ENCODE results near the gene BCKDK.
A peak's percentile ranks its signal among the peaks of the same experiment; 100 is the strongest.

The BCKDK gene

DNA sequence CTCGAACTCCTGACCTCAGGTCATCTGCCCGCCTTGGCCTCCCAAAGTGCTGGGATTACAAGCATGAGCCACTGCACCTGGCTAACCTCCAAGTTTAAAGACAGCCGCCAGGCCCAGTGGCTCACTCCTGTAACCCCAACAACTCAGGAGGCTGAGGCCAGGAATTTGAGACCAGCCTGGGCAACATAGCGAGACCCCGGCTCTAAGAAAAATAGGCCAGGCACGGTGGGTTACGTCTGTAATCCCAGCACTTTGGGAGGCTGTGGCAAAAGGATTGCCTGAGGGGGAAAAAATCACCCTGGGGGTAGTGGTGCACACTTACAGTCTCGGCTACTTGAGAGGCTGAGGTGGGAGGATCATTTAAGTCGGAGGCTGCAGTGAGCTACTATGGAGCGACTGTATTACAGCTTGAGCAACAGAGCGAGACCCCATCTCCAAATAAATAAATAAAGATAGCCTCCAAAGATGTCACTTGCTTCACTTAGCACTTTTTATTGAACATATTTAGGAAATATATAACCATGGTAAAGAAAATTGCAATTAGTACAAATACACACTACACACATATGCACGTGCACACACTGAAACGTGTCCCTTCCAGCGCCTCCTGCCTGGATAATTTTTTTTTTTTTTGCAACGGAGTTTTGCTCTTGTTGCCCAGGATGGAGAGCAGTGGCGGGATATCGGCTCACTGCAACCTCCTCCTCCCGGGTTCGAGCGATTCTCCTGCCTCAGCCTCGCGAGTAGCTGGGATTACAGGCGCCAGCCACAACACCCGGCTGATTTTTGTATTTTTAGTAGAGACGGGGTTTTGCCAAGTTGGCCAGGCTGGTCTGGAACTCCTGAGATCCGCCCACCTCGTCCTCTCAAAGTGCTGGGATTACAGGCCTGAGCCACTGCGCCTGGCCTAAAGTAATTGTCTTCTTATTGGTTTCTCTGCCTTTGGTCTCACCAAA lies 1.4 kb upstream of the BCKDK start:
- no peak overlapping the region for H3K27ac Mint-ChIP-seq
- H3K9me3 Mint-ChIP-seq, result no peaks in the 10 kb centered on the region
- no peak for ATAC-seq
- peaks cover 36% of the 10 kb centered on the region for H3K4me1 Mint-ChIP-seq
- DNase-seq, result no peak
- peak overlapping the region; percentile 90 to 95 for H3K4me3 Mint-ChIP-seq
- no peaks in the 10 kb centered on the region for H3K27me3 Mint-ChIP-seq

DNA sequence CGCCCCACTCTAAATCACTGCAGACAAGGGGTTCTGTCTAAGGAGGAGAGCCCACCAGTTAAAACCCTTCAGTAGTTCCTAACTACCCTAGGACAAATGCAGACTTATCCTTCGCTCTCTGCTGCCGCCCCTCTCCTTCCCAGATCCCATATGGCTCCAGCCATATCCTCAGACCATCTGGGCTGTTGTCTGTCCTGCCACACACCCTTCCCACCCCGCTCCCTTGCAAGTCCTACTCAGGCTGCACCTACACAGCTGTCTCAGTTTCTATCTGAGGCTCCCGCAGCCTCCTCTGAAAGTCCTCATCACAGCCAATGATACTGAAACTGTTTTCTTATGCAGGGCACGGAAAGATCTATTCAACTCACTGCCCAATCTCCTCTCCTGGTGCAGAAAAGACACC lies 720 bp upstream of the BCKDK start:
- Mint-ChIP-seq H3K4me1 (peaks cover 41% of the 10 kb centered on the region), H3K27me3 (no peaks in the 10 kb centered on the region), H3K27ac (peak overlapping the region in 1 of 2 donors; percentile 93), H3K4me3 (peak overlapping the region; percentile 90 to 95), H3K9me3 (no peaks in the 10 kb centered on the region)
- peak; percentile 28 to 40 for DNase-seq
- peak; percentile 67 for ATAC-seq

DNA sequence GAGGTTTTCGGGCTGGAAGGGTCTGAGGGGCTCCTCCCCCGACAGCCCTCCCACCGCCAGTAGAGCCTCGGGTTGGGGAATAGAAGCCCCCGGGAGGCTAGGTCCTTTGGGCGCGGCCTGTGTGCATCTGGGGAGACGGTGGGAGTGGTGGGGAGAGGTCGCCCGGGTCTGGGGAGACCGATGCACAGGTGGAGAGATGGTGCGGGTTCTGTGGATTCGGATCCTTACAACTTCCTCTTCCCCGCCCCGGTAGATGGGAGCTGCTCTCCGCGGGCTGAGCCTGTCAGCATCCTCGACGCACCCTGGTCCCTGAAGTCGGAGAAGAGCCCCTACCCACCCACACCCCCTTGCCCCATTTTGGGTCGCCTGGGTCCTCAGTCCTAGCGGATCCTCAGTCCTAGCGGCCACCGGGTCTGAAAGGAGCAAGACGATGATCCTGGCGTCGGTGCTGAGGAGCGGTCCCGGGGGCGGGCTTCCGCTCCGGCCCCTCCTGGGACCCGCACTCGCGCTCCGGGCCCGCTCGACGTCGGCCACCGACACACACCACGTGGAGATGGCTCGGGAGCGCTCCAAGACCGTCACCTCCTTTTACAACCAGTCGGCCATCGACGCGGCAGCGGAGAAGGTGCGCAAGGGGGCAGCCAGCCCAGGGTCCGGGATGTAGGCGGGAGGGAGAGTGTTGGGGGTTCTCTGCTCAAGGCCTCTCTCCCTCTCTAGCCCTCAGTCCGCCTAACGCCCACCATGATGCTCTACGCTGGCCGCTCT lies 790 bp downstream of the BCKDK start:
- H3K27ac Mint-ChIP-seq, result peak overlapping the region; percentile 52 to 76
- H3K4me1 Mint-ChIP-seq, result peaks cover 51% of the 10 kb centered on the region
- no peaks in the 10 kb centered on the region for H3K27me3 Mint-ChIP-seq
- no peaks in the 10 kb centered on the region for H3K9me3 Mint-ChIP-seq
- peak overlapping the region; percentile 83 to 90 for H3K4me3 Mint-ChIP-seq
- DNase-seq (no peak), ATAC-seq (peak; percentile 4)

DNA sequence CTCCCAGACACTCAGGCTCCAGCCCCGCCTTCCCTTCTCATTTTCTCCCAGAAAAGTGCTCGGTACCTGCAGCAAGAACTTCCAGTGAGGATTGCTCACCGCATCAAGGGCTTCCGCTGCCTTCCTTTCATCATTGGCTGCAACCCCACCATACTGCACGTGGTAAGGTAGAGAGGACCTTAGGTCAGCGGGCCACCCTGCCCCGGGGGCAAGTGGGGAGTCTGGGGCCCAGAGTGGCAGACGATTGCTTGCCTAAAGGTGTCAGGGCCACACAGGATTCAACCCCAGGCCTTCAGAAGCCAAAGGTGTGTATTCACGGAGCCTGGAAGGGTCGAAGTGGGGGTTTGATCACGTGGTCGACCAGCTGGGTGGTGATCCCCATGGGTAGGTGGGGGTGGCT lies 1.4 kb downstream of the BCKDK start:
- Mint-ChIP-seq H3K27me3 (no peaks in the 10 kb centered on the region), H3K4me1 (peaks cover 56% of the 10 kb centered on the region), H3K27ac (no peak overlapping the region), H3K9me3 (no peaks in the 10 kb centered on the region), H3K4me3 (peak overlapping the region; percentile 78)
- no peak for DNase-seq
- no peak for ATAC-seq

DNA sequence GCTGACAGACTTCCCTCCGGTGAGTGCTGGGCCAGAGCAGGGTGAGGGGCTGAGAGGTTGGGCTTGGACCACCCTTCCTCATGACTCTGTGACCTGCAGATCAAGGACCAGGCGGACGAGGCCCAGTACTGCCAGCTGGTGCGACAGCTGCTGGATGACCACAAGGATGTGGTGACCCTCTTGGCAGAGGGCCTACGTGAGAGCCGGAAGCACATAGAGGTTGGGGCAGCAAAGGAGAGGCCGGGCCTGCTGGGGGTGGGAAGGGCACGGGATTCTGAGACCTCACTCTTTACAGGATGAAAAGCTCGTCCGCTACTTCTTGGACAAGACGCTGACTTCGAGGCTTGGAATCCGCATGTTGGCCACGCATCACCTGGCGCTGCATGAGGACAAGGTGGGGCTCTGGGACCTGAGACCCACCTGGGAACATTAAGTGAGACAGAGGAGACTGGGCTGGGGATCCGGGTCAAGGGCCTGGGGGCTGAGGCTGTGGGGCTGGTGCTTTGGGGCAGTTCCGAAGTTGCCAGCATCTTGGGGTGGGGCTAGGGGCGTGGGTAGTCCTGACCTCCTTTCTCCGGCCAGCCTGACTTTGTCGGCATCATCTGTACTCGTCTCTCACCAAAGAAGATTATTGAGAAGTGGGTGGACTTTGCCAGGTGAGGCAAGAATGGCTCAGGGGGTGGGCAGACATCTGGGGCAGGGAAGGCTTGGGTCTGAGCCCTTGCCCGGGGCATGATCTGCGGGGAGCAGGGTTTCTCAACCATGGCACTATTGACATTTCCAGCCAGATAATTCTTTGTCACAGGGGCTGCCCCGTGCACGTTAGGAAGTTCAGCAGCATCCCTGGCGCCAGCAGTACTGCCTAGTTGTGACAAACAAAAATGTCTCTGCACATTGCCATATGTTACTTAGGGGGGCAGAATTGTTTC lies 2.2 kb downstream of the BCKDK start:
- H3K27ac Mint-ChIP-seq, result no peak overlapping the region
- no peaks in the 10 kb centered on the region for H3K9me3 Mint-ChIP-seq
- H3K27me3 Mint-ChIP-seq, result no peaks in the 10 kb centered on the region
- peaks cover 61% of the 10 kb centered on the region for H3K4me1 Mint-ChIP-seq
- DNase-seq, result no peak
- peak overlapping the region in 1 of 2 donors; percentile 78 for H3K4me3 Mint-ChIP-seq
- no peak for ATAC-seq

DNA sequence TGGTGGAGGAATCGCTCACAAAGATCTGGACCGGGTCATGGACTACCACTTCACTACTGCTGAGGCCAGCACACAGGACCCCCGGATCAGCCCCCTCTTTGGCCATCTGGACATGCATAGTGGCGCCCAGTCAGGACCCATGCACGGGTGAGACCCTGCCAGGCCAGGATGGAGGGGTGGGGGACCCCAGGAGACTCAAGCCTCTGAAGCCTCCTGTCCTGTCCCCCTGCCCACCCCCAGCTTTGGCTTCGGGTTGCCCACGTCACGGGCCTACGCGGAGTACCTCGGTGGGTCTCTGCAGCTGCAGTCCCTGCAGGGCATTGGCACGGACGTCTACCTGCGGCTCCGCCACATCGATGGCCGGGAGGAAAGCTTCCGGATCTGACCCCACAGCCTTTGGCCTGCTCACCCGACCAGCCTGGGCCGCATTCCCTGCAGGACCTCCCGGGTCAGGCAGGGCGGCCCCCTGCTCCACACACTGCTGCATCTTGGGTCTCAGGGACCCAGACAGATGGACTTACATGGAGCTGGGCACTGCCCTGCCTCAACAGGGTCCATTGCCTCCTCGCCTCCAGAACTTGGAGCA lies 3.8 kb downstream of the BCKDK start:
- Mint-ChIP-seq H3K4me1 (peaks cover 67% of the 10 kb centered on the region), H3K27ac (no peak overlapping the region), H3K4me3 (no peak overlapping the region), H3K27me3 (no peaks in the 10 kb centered on the region), H3K9me3 (no peaks in the 10 kb centered on the region)
- DNase-seq (no peak), ATAC-seq (no peak)

DNA sequence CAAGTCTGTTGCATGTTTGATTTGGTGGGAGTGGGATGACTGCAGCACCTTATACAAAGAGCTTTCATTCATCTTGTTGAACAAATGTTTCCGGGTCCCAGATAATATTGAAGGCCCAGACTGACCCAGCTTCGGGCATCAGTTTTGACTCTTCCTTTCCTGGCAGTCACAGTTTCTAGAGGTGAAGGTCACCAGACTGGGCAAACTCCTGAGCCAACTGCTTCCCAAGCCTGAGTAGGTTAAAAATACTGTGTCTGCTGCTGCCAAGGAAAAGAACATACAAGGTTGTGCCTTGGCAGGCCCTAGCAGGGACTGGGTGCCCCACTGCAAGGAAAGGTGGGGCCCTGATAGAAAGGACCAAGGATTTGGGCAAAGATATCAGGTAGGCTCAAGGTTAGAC lies 4.5 kb downstream of the BCKDK start:
- ATAC-seq, result no peak
- Mint-ChIP-seq H3K9me3 (no peaks in the 10 kb centered on the region), H3K4me1 (peaks cover 60% of the 10 kb centered on the region), H3K4me3 (no peak overlapping the region), H3K27ac (peak overlapping the region in 1 of 2 donors; percentile 19), H3K27me3 (no peaks in the 10 kb centered on the region)
- DNase-seq, result no peak

DNA sequence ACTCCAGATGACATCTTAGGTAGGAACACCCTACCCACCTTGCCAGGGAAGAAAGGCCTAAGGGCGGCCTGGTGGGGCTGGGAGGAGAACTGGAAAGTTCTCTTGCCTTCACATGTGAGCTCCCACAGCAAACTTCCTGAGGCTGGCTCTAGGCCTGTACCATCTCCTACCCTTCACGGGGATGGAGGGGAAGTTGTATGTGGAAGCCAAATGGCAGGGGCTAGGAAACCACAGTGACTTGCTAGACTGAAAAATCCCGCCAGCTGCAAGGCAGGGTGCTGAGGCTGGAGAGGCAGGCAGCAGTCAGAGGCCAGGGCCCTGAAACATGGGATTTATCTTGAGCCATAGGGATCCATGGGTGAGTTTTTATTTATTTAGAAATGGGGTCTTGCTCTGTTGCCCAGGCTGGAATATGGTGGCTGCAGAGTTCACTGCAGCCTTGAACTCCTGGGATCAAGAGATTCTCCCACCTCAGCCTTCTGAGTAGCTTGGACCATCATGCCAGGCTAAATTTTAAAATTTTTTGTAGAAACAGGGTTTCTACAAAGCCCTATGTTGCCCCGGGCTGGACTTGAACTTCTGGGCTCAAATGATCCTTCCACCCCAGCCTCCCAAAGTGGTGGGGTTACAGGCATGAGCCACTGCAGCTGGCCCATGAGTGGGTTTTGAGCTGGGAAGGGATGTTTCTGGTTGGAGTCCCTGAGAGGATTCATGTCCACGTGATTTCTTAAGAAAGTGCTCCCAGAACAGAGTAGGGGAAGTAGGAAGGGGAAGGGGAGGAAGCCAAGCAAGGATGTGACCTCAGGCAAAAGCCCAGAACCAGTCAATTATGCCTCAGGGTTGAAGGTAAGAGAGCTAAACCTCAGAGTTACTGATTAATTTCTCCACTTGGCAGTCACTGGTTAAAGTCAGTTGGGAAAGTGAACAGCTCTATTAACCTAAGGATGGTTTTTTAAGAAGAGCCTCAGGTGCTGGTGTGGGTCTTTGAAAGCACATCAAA lies 5.2 kb downstream of the BCKDK start:
- no peaks in the 10 kb centered on the region for H3K9me3 Mint-ChIP-seq
- no peak for ATAC-seq
- H3K27me3 Mint-ChIP-seq, result no peaks in the 10 kb centered on the region
- H3K27ac Mint-ChIP-seq, result peak overlapping the region in 1 of 2 donors; percentile 43
- no peak for DNase-seq
- H3K4me3 Mint-ChIP-seq, result no peak overlapping the region
- H3K4me1 Mint-ChIP-seq, result peaks cover 62% of the 10 kb centered on the region

DNA sequence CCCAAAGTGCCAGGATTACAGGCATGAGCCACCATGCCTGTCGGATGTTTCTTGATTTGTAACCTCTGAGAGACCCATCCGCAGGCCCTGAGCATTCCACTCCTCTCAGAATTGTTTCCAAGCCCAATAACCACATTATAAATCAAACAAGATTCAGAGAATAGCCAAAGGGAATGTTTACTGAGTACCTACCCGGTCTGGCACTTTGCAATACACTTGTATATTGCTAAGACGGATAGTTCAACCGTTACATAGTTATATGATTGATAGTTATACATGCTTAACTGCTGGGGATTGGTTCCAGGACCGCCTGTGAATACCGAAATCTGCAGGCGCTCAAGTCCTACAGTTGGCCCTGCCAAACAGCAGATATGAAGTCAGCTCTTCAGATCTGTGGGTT lies 6.3 kb downstream of the BCKDK start:
- Mint-ChIP-seq H3K27me3 (no peaks in the 10 kb centered on the region), H3K4me1 (peaks cover 69% of the 10 kb centered on the region), H3K27ac (no peak overlapping the region), H3K4me3 (no peak overlapping the region), H3K9me3 (no peaks in the 10 kb centered on the region)
- ATAC-seq, result no peak
- no peak for DNase-seq

DNA sequence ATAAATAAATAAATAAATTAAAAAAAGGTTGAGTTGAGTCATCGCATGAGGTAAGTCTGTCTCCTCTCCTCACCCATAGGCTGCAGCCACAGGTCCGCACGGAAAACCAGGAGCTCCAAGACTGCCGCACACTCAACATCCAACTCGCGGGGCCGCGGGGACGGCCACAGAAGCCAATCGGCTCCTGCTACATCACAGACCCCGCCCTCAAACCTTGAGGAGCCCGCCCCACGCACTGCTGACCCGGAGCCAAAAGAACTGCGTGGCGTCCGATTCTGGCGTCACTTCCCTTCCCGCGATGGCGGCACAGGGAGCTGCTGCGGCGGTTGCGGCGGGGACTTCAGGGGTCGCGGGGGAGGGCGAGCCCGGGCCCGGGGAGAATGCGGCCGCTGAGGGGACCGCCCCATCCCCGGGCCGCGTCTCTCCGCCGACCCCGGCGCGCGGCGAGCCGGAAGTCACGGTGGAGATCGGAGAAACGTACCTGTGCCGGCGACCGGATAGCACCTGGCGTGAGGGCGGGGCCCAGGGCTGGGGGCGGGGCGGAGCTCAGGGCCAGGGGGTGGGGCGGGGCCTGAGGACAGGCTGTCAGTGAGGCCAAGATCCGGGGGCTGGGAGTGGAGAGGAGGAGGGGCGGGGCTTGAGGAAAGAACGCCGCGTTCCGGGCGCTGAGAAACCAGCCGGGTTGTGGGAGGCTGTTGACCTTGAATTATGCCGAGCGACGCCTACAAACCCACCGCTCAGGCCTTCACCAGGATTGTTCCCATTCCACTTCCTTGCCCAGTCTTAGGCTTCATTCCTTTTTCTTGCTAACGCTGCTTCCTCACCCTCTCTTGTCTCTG lies 9.4 kb downstream of the BCKDK start, which contains the start of gene KAT8:
Gene KAT8 (plus strand): TSS at position 281 of the 839 bp plus-strand sequence. CDS start 18 bp downstream, at position 299.
- ATAC-seq, result peak; percentile 96
- H3K27ac Mint-ChIP-seq, result peak within 1 kb of the TSS; percentile 74 to 92
- no peaks in the 10 kb centered on the region for H3K9me3 Mint-ChIP-seq
- peak within 1 kb of the TSS; percentile 87 to 96 for H3K4me3 Mint-ChIP-seq
- H3K4me1 Mint-ChIP-seq, result peaks cover 50% of the 10 kb centered on the region
- DNase-seq, result peak; percentile 98
- no peaks in the 10 kb centered on the region for H3K27me3 Mint-ChIP-seq

DNA sequence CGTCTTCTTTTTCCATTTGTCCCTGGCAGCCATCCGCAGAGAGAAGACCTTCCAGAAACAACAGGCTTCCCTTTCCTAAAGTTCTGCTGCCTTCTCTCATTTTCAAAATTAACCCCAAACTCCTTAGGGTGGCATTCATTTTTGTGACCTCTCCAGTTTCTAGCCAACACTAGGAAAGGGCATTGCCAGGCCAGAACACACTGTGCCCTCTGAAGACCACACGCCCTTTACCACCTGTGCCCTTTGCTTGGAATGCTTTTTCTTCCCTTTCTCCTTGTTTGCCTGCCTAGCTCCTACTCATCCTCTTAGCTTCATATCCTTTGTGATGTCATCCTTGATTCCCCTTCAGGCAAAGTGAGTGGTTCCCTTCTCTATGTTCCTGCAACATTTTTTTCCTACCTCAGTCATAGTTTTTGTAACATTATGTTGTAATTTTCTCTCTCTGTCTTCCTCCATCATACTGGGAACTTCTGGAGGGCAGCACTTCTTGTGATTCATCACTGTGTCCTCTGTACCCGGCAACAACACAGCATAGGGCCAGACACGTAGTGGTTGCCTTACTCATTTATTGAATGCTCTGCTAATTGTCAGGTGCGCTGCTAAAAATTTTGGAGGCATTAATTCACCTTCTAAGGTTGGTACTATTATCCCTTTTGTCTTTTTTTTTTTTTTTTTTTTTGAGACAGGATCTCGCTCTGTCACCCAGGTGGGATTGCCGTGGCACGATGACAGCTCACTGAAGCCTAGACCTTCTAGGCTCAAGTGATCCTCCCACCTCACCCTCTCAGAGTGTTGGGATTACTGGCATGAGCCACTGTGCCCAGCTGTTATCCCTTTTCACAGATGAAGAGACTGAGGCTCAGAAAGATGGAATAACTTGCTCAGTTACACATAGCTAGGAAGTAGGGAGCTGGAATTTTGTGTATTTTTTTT lies 10.3 kb downstream of the BCKDK start:
- ATAC-seq (no peak), DNase-seq (no peak)
- Mint-ChIP-seq H3K4me3 (peak overlapping the region; percentile 87 to 96), H3K27me3 (no peaks in the 10 kb centered on the region), H3K9me3 (no peaks in the 10 kb centered on the region), H3K4me1 (peaks cover 44% of the 10 kb centered on the region), H3K27ac (peak overlapping the region; percentile 50 to 90)

DNA sequence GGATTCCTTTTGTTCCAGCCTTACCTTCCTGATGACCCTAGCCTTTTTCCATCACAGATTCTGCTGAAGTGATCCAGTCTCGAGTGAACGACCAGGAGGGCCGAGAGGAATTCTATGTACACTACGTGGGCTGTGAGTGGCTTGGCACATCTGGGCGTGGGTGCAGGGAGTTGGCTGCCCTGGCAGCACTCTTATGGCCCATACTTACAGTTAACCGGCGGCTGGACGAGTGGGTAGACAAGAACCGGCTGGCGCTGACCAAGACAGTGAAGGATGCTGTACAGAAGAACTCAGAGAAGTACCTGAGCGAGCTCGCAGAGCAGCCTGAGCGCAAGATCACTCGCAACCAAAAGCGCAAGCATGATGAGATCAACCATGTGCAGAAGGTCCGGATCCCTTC lies 11.9 kb downstream of the BCKDK start:
- Mint-ChIP-seq H3K4me3 (no peak overlapping the region), H3K27me3 (no peaks in the 10 kb centered on the region), H3K9me3 (no peaks in the 10 kb centered on the region), H3K4me1 (peaks cover 31% of the 10 kb centered on the region), H3K27ac (peak overlapping the region in 1 of 2 donors; percentile 64)
- ATAC-seq, result no peak
- no peak for DNase-seq

Measured in stimulated activated naive CD8-positive, alpha-beta T cell treated with anti-CD3 and anti-CD28 coated beads, Interleukin-15, amount 100 ng/mL, for 72 hours (primary cell).